MM.1S (cell line): ENCODE results near the gene PSMA7.

Experiments
- DNase-seq: peaks from one replicate; pipeline ENCODE4 v3.0.0-alpha.2; 2015
- H2AFZ ChIP-seq: fragments of 300-600 bp; sonication (generic); 2 replicates; pipeline ENCODE4 v1.6.0; 2016; ENCODE audit warnings: antibody characterized with exemption, low read length
- H3F3A ChIP-seq: fragments of 300-600 bp; sonication (generic); 2 replicates; pipeline ENCODE4 v1.6.1; 2016; ENCODE audit warnings: mild to moderate bottlenecking, antibody characterized with exemption, low read length, moderate library complexity, mixed read lengths; ENCODE audit not compliant: insufficient read depth
- H3K27ac ChIP-seq: fragments of 300-600 bp; sonication (generic); 2 replicates; pipeline ENCODE4 v1.5.1; 2016; ENCODE audit warnings: mild to moderate bottlenecking, low read length
- H3K27me3 ChIP-seq: fragments of 300-600 bp; sonication (generic); replicated peaks from 2 replicates; pipeline ENCODE4 v1.6.0; 2016; ENCODE audit warnings: low read length; ENCODE audit not compliant: insufficient read depth
- H3K36me3 ChIP-seq: fragments of 300-600 bp; sonication (generic); replicated peaks from 2 replicates; pipeline ENCODE4 v1.6.1; 2016; ENCODE audit warnings: mild to moderate bottlenecking, low read length, mixed read lengths; ENCODE audit not compliant: insufficient read depth
- H3K4me1 ChIP-seq: fragments of 300-600 bp; sonication (generic); 2 replicates; pipeline ENCODE4 v1.6.1; 2016; ENCODE audit warnings: low read length, mixed read lengths
- H3K4me2 ChIP-seq: fragments of 300-600 bp; sonication (generic); 2 replicates; pipeline ENCODE4 v1.6.0; 2016; ENCODE audit warnings: low read depth, low read length
- H3K4me3 ChIP-seq: fragments of 300-600 bp; sonication (generic); 2 replicates; pipeline ENCODE4 v1.5.1; 2016; ENCODE audit warnings: low read length, mixed read lengths
- H3K79me2 ChIP-seq: fragments of 300-600 bp; sonication (generic); 2 replicates; pipeline ENCODE4 v1.6.1; 2016; ENCODE audit warnings: mixed run types, low read length, mixed read lengths
- H3K9ac ChIP-seq: fragments of 300-600 bp; sonication (generic); 2 replicates; pipeline ENCODE4 v1.6.1; 2016; ENCODE audit warnings: low read length, mixed read lengths
- H3K9me2 ChIP-seq: fragments of 300-600 bp; sonication (generic); replicated peaks from 2 replicates; pipeline ENCODE4 v1.6.1; 2016; ENCODE audit warnings: mild to moderate bottlenecking, low read length, mixed read lengths; ENCODE audit not compliant: insufficient read depth
- H3K9me3 ChIP-seq: fragments of 300-600 bp; sonication (generic); replicated peaks from 2 replicates; pipeline ENCODE4 v1.6.1; 2016; ENCODE audit warnings: mild to moderate bottlenecking, low read length, mixed read lengths; ENCODE audit not compliant: insufficient read depth
- H4K20me1 ChIP-seq: fragments of 300-600 bp; sonication (generic); 2 replicates; pipeline ENCODE4 v1.6.1; 2016; ENCODE audit warnings: mild to moderate bottlenecking, low read length, moderate library complexity, mixed read lengths; ENCODE audit not compliant: insufficient read depth
- CTCF ChIP-seq: fragments of 300-600 bp; sonication (generic); IDR thresholded peaks from 2 replicates; pipeline ENCODE4 v1.5.1; 2016; ENCODE audit warnings: antibody characterized with exemption, low read length, mixed read lengths
- EZH2 ChIP-seq: fragments of 300-600 bp; sonication (generic); optimal IDR thresholded peaks from 2 replicates; pipeline ENCODE3; 2017; ENCODE audit warnings: low read depth, mild to moderate bottlenecking, antibody characterized with exemption, low read length, mixed read lengths
- EZH2phosphoT487 ChIP-seq: fragments of 300-600 bp; sonication (generic); IDR thresholded peaks from 2 replicates; pipeline ENCODE4 v1.6.1; 2018; ENCODE audit warnings: antibody characterized with exemption, low read length

Gene PSMA7

GRCh38 chr20:62123450-62124118 lies 19.6 kb downstream of the PSMA7 start:
- Histone ChIP-seq H2AFZ (no peak overlapping the region), H3K4me1 (peaks cover 6% of the 10 kb centered on the region; the same call in 1 of the 2 replicates), H3K4me2 (peak overlapping the region; percentile 91; the same call in 1 of the 2 replicates), H3F3A (peaks cover 6% of the 10 kb centered on the region; the same call in 1 of the 2 replicates), H3K9ac (peak overlapping the region; percentile 53; the same call in 1 of the 2 replicates), H3K9me2 (no peaks in the 10 kb centered on the region), H3K79me2 (peaks cover 31% of the 10 kb centered on the region), H3K27me3 (peaks cover 11% of the 10 kb centered on the region; the same call in 1 of the 2 replicates), H3K36me3 (peaks cover 4% of the 10 kb centered on the region; the same call in 1 of the 2 replicates), H3K27ac (no peak overlapping the region), H4K20me1 (peaks cover 10% of the 10 kb centered on the region; the same call in 1 of the 2 replicates), H3K4me3 (peak overlapping the region; percentile 65), H3K9me3 (no peaks in the 10 kb centered on the region)
- DNase-seq, result no peak
- no peak for TF ChIP-seq EZH2phosphoT487
- no peak for TF ChIP-seq EZH2
- no peak for TF ChIP-seq CTCF

- peak overlapping the region; percentile 53; the same call in 1 of the 2 replicates for H3K9ac ChIP-seq
- H3F3A ChIP-seq, result peaks cover 6% of the 10 kb centered on the region; the same call in 1 of the 2 replicates
Measured at GRCh38 chr20:62122654-62123449, 20.3 kb downstream of the PSMA7 start.

More at GRCh38 chr20:62122654-62123449, 20.3 kb downstream of the PSMA7 start:
- Histone ChIP-seq H3K4me1 (peaks cover 11% of the 10 kb centered on the region), H2AFZ (no peak overlapping the region), H3K9me3 (no peaks in the 10 kb centered on the region), H3K79me2 (peaks cover 31% of the 10 kb centered on the region), H3K9me2 (no peaks in the 10 kb centered on the region), H3K27ac (no peak overlapping the region), H3K4me2 (peak overlapping the region; percentile 91; the same call in 1 of the 2 replicates), H3K36me3 (peaks cover 4% of the 10 kb centered on the region; the same call in 1 of the 2 replicates), H3K4me3 (peak overlapping the region; percentile 65), H3K27me3 (peaks cover 11% of the 10 kb centered on the region; the same call in 1 of the 2 replicates), H4K20me1 (peaks cover 10% of the 10 kb centered on the region; the same call in 1 of the 2 replicates)
- DNase-seq, result peak; percentile 58
- TF ChIP-seq EZH2phosphoT487, result no peak
- TF ChIP-seq CTCF, result no peak
- no peak for TF ChIP-seq EZH2
